Loucy (cell line): ENCODE results near the gene OR4K2.
"Not testable (repeated sequence)": the region's sequence is repeated elsewhere in the genome, so short reads cannot be mapped to it uniquely, and the experiment has no call there.

ENCODE experiments used
- CTCF ChIP-seq: fragments of 200-600 bp; sonication (generic); conservative IDR thresholded peaks from 2 replicates; pipeline ENCODE4 v1.5.1; 2014; ENCODE audit warnings: mild to moderate bottlenecking, antibody characterized with exemption, low read length
- EZH2phosphoT487 ChIP-seq: fragments of 200-600 bp; IDR thresholded peaks from 2 replicates; pipeline ENCODE4 v1.6.1; 2018; ENCODE audit warnings: antibody characterized with exemption, mild to moderate bottlenecking, moderate library complexity, borderline replicate concordance

DNA sequence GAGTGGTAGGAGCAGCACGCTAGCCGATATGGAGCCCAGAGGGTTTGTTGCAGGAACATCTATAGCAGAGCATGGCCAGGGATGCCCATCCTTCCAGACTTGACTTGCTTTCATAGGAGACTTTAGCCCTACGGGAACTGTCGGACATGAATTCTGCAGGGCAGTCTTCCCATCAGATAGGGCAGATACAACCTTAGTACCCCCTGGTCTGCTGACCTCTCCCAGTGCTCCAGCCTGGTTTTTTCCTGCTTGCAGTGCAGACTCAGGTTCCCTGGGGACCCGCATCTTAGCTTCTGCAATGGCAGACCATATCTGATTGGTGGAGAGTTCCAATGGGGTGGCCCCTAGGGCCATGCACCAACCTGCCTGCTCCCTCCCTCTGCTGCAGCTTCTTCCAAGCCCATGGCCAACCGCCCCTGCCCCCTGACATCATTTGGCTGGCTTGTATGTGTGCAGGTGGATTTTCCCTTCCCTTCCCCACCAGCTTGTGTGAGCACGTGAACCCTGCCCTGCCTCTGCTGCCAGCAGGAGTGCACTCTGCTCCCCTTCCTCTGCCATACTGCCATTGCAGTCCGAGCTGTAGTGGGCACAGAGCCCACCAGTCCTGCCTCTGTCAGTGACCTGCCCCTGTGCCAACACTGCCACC lies 40.6 kb upstream of the OR4K2 start:
- not testable (repeated sequence) for TF ChIP-seq CTCF, EZH2phosphoT487
